Thoracic aorta (tissue), 2 donors: ENCODE data around the gene TIMP1. TPM values are rescaled to one million over a fixed set of nuclear protein-coding genes. Genes with fewer than 3 reads are reported as not detected.

Experiments used
- ATAC-seq: fragments of 150-250 bp; one replicate; pipeline ENCODE4 v1.8.0; 2017; ENCODE audit warnings: low read depth; ENCODE audit not compliant: insufficient number of reproducible peaks, low FRiP score
- DNase-seq: peaks from one replicate; pipeline ENCODE4 v3.0.0-alpha.2; 2020; ENCODE audit warnings: low spot score
- H3K27ac ChIP-seq, 2 donors: fragments of 200-600 bp; sonication (generic); 1 replicate in 1 of 2; 2 replicates in 1 of 2; pipeline ENCODE4 v1.5.1; 2016; ENCODE audit warnings: mild to moderate bottlenecking in 2 of 2, moderate library complexity in 2 of 2
- H3K27me3 ChIP-seq: fragments of 200-600 bp; sonication (generic); replicated peaks from 2 replicates; pipeline ENCODE4 v1.6.0; 2016; ENCODE audit warnings: mild to moderate bottlenecking; ENCODE audit not compliant: insufficient read depth
- H3K36me3 ChIP-seq: fragments of 200-600 bp; sonication (generic); one replicate; pipeline ENCODE4 v1.5.1; 2016
- H3K4me1 ChIP-seq, 2 donors: fragments of 200-600 bp; sonication (generic); 1 replicate in 1 of 2; 2 replicates in 1 of 2; pipeline versions ENCODE4 v1.5.1 to v1.6.0; 2016; ENCODE audit warnings: low read depth in 2 of 2, mild to moderate bottlenecking in 1 of 2; ENCODE audit not compliant: control insufficient read depth in 1 of 2
- H3K4me3 ChIP-seq: fragments of 200-600 bp; sonication (generic); 2 replicates; pipeline ENCODE4 v1.5.1; 2016; ENCODE audit warnings: mild to moderate bottlenecking
- H3K9me3 ChIP-seq: fragments of 200-600 bp; sonication (generic); 2 replicates; pipeline ENCODE4 v1.5.1; 2016
- total RNA-seq, 2 donors: library from RNA; depleted of rRNA; stranded (reverse); fragments of >200 nt; gene quantifications; one replicate each; pipeline versions ENCODE4 v1.1.0 to v1.2.3, GENCODE V29; 2016
- TF ChIP-seq, protein P1 (sequence below): fragments of 200-600 bp; sonication (generic); IDR thresholded peaks from one replicate; pipeline ENCODE4 v1.5.1; 2019; ENCODE audit warnings: antibody characterized with exemption

The TIMP1 gene
- 1,000 to 10,000 TPM in 1 of 2 donors, 100 to 1,000 TPM in 1; 635 to 1,379 TPM for total RNA-seq

DNA sequence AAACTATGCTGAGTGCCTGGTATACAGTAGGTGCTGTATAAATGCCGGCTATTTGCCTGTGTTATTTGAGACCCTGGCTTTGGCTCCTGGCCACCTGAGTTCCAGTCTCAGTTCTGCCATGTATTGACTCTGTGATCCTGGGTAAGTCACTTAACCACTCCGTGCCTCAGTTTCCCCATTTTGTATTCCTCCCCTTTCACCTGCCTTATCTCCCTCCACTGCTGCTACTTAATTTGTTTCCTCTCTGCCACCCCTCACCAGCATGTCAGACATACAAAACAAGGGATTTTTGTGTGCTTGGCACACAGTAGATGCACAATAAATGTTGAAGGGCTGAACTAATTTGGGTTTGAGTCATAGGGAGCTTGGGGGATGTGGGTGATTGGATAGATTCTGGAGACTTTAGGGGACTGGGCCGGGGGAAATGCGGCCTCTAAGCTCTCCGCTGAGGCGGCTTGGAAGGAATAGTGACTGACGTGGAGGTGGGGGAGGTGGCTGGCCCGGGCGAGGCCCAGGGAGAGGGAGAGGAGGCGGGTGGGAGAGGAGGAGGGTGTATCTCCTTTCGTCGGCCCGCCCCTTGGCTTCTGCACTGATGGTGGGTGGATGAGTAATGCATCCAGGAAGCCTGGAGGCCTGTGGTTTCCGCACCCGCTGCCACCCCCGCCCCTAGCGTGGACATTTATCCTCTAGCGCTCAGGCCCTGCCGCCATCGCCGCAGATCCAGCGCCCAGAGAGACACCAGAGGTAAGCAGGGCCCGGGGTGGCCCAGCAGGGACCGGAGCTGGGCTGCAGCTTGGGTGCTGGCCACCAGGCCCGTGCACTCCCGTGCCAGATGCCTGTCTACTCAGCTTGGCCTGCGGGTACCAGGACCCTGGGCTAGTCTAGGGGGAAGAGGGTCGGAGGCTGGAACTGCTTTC is at the start of gene TIMP1:
TSS of gene TIMP1 (plus strand) at position 706 of the 917 bp plus-strand sequence. CDS start 980 bp downstream, outside the sequence.
- Histone ChIP-seq H3K36me3 (peaks cover 3% of the 10 kb centered on the region), H3K9me3 (no peaks in the 10 kb centered on the region), H3K4me1 (peaks cover 2 to 19% of the 10 kb centered on the region in 2 donors), H3K27me3 (no peaks in the 10 kb centered on the region), H3K4me3 (peak within 1 kb of the TSS; percentile 76), H3K27ac (peak within 1 kb of the TSS; percentile 85 to 87)
- TF ChIP-seq, protein P1, sequence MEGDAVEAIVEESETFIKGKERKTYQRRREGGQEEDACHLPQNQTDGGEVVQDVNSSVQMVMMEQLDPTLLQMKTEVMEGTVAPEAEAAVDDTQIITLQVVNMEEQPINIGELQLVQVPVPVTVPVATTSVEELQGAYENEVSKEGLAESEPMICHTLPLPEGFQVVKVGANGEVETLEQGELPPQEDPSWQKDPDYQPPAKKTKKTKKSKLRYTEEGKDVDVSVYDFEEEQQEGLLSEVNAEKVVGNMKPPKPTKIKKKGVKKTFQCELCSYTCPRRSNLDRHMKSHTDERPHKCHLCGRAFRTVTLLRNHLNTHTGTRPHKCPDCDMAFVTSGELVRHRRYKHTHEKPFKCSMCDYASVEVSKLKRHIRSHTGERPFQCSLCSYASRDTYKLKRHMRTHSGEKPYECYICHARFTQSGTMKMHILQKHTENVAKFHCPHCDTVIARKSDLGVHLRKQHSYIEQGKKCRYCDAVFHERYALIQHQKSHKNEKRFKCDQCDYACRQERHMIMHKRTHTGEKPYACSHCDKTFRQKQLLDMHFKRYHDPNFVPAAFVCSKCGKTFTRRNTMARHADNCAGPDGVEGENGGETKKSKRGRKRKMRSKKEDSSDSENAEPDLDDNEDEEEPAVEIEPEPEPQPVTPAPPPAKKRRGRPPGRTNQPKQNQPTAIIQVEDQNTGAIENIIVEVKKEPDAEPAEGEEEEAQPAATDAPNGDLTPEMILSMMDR = no peak
- DNase-seq (peak; percentile 87), ATAC-seq (peak; percentile 65)

DNA sequence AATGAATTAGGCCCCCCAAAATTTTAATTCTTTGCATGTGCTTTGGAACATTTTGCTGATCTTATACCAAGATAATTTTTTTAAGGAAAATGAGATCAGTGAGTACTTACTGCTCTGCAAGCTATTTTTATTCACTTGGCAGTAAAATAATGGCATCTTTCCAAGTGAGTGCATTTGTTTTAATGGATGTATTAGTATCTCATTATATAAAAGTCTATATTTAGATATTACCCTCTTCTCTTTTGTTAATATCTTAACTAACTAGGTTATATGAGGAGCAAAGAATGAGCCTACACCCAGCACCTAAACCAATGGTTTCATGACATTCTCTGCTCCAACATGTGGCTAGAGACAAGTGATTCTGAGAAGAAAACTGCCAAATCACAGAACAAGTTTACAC is 42.4 kb upstream of the TIMP1 start:
- Histone ChIP-seq H3K9me3 (no peaks in the 10 kb centered on the region), H3K27me3 (no peaks in the 10 kb centered on the region), H3K36me3 (no peaks in the 10 kb centered on the region), H3K27ac (peak overlapping the region; percentile 69 to 88), H3K4me3 (no peak overlapping the region), H3K4me1 (peaks cover 0 to 5% of the 10 kb centered on the region in 2 donors)
- no peak for DNase-seq
- no peak for ATAC-seq
- TF ChIP-seq, protein P1 = no peak

DNA sequence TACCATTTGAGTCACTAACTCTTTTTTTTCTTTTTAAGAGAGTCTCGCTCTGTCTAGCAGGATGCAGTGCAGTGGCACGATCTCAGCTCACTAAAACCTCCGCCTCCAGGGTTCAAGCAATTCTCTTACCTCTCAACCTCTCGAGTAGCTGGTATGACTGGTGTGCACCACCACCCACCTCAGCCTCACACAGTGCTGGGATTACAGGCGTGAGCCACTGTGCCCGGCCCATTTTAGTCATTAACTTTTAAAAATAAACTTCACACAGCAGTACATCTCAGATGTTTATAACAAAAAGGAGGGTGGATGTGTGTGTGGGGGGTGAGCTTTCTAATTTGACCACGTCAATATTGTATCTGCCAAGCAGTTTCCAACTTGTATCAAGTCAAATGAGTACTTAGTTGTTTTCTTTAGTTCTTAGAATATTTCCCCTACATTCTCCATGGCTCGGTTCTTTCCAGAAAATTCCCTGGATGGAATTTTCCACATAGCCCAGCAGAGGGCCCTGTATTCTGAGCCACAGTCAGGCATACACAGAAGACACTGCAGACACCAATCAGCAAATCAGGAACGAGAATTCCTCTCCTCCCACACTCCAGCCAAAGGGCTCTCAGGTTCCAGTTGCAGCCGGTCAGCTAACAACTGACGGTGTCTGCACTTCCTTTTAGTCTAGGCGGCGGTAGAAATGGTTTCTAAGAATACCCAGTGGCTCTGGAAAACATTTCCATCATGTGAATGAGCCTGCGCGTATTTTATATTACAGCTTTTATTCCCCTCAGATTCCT is 41.3 kb upstream of the TIMP1 start:
- H3K4me1 ChIP-seq = peaks cover 0 to 5% of the 10 kb centered on the region in 2 donors
- H3K27ac ChIP-seq = peak overlapping the region; percentile 88 to 89
- no peaks in the 10 kb centered on the region for H3K36me3 ChIP-seq
- ATAC-seq = peak; percentile 99
- H3K4me3 ChIP-seq = peak overlapping the region; percentile 47
- TF ChIP-seq, protein P1 = peak; percentile 49
- H3K27me3 ChIP-seq = no peaks in the 10 kb centered on the region
- H3K9me3 ChIP-seq = no peaks in the 10 kb centered on the region
- DNase-seq = peak; percentile 19

DNA sequence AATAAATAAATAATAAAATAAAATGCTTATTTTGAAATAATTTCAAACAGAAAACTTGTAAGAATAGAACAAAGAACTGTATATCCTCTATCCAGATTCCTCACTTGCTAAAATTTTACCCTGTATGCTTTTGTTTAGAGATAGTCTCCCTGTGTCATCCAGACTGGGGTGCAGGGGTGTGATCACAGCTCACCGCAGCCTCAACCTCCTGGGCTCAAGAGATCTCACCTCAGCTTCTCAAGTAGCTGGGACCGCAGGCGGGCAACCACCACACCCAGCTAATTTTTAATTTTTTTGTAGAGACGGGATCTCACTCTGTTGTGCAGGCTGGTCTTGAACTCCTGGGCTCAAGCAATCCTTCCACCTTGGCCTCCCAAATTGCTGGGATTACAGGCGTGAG is 38.7 kb upstream of the TIMP1 start:
- peaks cover 0 to 5% of the 10 kb centered on the region in 2 donors for H3K4me1 ChIP-seq
- H3K27me3 ChIP-seq = no peaks in the 10 kb centered on the region
- ATAC-seq = no peak
- no peak for DNase-seq
- no peak overlapping the region for H3K4me3 ChIP-seq
- H3K36me3 ChIP-seq = no peaks in the 10 kb centered on the region
- no peaks in the 10 kb centered on the region for H3K9me3 ChIP-seq
- no peak overlapping the region for H3K27ac ChIP-seq
- TF ChIP-seq, protein P1 = no peak
